Osteoblast (primary cell): ENCODE measurements around the gene FLT4. TPM values are rescaled to one million over a fixed set of nuclear protein-coding genes. Genes with fewer than 3 reads are reported as not detected.

ENCODE experiments used
- DNase-seq: peaks from one replicate; pipeline ENCODE4 v3.0.0; 2011; ENCODE audit warnings: low spot score, mixed read lengths; ENCODE audit not compliant: insufficient read length; ENCODE audit errors: missing footprints
- H2AFZ ChIP-seq: 2 replicates; pipeline ENCODE4 v1.6.0; 2011; ENCODE audit warnings: mild to moderate bottlenecking, low read length
- H3K27ac ChIP-seq: 2 replicates; pipeline ENCODE4 v1.5.1; 2011; ENCODE audit warnings: mild to moderate bottlenecking, low read depth, low read length, moderate library complexity
- H3K27me3 ChIP-seq: 2 replicates; pipeline ENCODE4 v1.6.0; 2012; ENCODE audit warnings: mild to moderate bottlenecking, control low read depth, inconsistent platforms, low read length, moderate library complexity; ENCODE audit not compliant: insufficient read depth
- H3K36me3 ChIP-seq: 2 replicates; pipeline ENCODE4 v1.5.1; 2011; ENCODE audit warnings: mild to moderate bottlenecking, low read length, control low read depth, moderate library complexity; ENCODE audit not compliant: insufficient read depth
- H3K4me1 ChIP-seq: 2 replicates; pipeline ENCODE4 v1.5.1; 2011; ENCODE audit warnings: mild to moderate bottlenecking, low read length, control low read depth, moderate library complexity; ENCODE audit not compliant: insufficient read depth
- H3K4me2 ChIP-seq: 2 replicates; pipeline ENCODE4 v1.6.0; 2011; ENCODE audit warnings: mild to moderate bottlenecking, low read length; ENCODE audit not compliant: insufficient read depth
- H3K4me3 ChIP-seq: fragments of 200-600 bp; sonication (generic); 3 replicates; pipeline ENCODE4 v1.5.1; 2012; ENCODE audit warnings: mild to moderate bottlenecking, low read length, inconsistent platforms; ENCODE audit not compliant: insufficient read depth
- H3K79me2 ChIP-seq: 2 replicates; pipeline ENCODE4 v1.6.0; 2012; ENCODE audit warnings: mild to moderate bottlenecking, low read length, control low read depth, inconsistent platforms; ENCODE audit not compliant: insufficient read depth
- H3K9me3 ChIP-seq: 2 replicates; pipeline ENCODE4 v1.5.1; 2011; ENCODE audit warnings: low read depth, low read length, control low read depth
- H4K20me1 ChIP-seq: 2 replicates; pipeline ENCODE4 v1.6.0; 2012; ENCODE audit warnings: mild to moderate bottlenecking, low read length, control low read depth; ENCODE audit not compliant: insufficient read depth
- CTCF ChIP-seq: IDR thresholded peaks from 2 replicates; pipeline ENCODE4 v1.5.1; 2011; ENCODE audit warnings: mild to moderate bottlenecking, low read depth, low read length, moderate library complexity; ENCODE audit errors: extremely low read depth
- total RNA-seq: library from RNA; depleted of rRNA; stranded (reverse); fragments of >200 nt; gene quantifications from 2 replicates; pipeline ENCODE4 v1.2.3, GENCODE V29; 2012

FLT4 gene
- total RNA-seq, 1 donor: not detected

GRCh38 chr5:180641566-180641900 lies 7.9 kb downstream of the FLT4 start:
- peak; percentile 44 for DNase-seq
- H4K20me1 ChIP-seq: no peaks in the 10 kb centered on the region
- H3K27me3 ChIP-seq: peaks cover 3% of the 10 kb centered on the region
- no peaks in the 10 kb centered on the region for H3K4me1 ChIP-seq
- no peaks in the 10 kb centered on the region for H3K79me2 ChIP-seq
- H2AFZ ChIP-seq: no peak overlapping the region
- H3K27ac ChIP-seq: no peak overlapping the region
- H3K4me3 ChIP-seq: no peak overlapping the region
- no peak for TF ChIP-seq CTCF
- H3K4me2 ChIP-seq: no peak overlapping the region
- H3K36me3 ChIP-seq: no peaks in the 10 kb centered on the region
- H3K9me3 ChIP-seq: no peaks in the 10 kb centered on the region

- no peaks in the 10 kb centered on the region for H3K4me1 ChIP-seq
- peaks cover 3% of the 10 kb centered on the region for H3K27me3 ChIP-seq
Measured at GRCh38 chr5:180640861-180641565, 8.4 kb downstream of the FLT4 start.

GRCh38 chr5:180640611-180640860 lies 8.9 kb downstream of the FLT4 start:
- Histone ChIP-seq H4K20me1 (no peaks in the 10 kb centered on the region), H3K4me2 (no peak overlapping the region), H3K4me3 (no peak overlapping the region), H3K79me2 (no peaks in the 10 kb centered on the region), H2AFZ (no peak overlapping the region), H3K9me3 (no peaks in the 10 kb centered on the region), H3K27me3 (peaks cover 3% of the 10 kb centered on the region), H3K36me3 (no peaks in the 10 kb centered on the region), H3K27ac (no peak overlapping the region), H3K4me1 (no peaks in the 10 kb centered on the region)
- no peak for DNase-seq
- TF ChIP-seq CTCF: no peak

More at GRCh38 chr5:180640861-180641565, 8.4 kb downstream of the FLT4 start:
- no peak overlapping the region for H2AFZ ChIP-seq
- no peaks in the 10 kb centered on the region for H3K79me2 ChIP-seq
- no peak overlapping the region for H3K4me2 ChIP-seq
- H3K36me3 ChIP-seq: no peaks in the 10 kb centered on the region
- no peaks in the 10 kb centered on the region for H3K9me3 ChIP-seq
- no peak for TF ChIP-seq CTCF
- DNase-seq: peak; percentile 62
- H4K20me1 ChIP-seq: no peaks in the 10 kb centered on the region
- no peak overlapping the region for H3K4me3 ChIP-seq
- H3K27ac ChIP-seq: no peak overlapping the region

- peaks cover 3% of the 10 kb centered on the region for H3K27me3 ChIP-seq
- no peak for TF ChIP-seq CTCF
- no peaks in the 10 kb centered on the region for H3K9me3 ChIP-seq
- no peak overlapping the region for H3K4me2 ChIP-seq
- H3K4me3 ChIP-seq: no peak overlapping the region
- no peaks in the 10 kb centered on the region for H3K79me2 ChIP-seq
- H3K27ac ChIP-seq: no peak overlapping the region
- no peak overlapping the region for H2AFZ ChIP-seq
- peak; percentile 86 for DNase-seq
- no peaks in the 10 kb centered on the region for H3K36me3 ChIP-seq
- H3K4me1 ChIP-seq: no peaks in the 10 kb centered on the region
- H4K20me1 ChIP-seq: no peaks in the 10 kb centered on the region
Measured at GRCh38 chr5:180639741-180640610, 9.4 kb downstream of the FLT4 start.
